HG02678 (cell line): ENCODE measurements around the gene GDAP2.

Experiments
- ATAC-seq: cut with Tn5 transposase; IDR thresholded peaks from one replicate; pipeline ENCODE4 v1.9.1; 2021; ENCODE audit warnings: mild to moderate bottlenecking, moderate library complexity; ENCODE audit not compliant: unreplicated experiment

GDAP2 gene

GRCh38 chr1:117842408-117843170 is 86.8 kb downstream of the GDAP2 start:
- ATAC-seq, result no peak

GRCh38 chr1:117841117-117841650 is 88.2 kb downstream of the GDAP2 start:
- no peak for ATAC-seq

- no peak for ATAC-seq
Observed at GRCh38 chr1:117838911-117839310, 90.5 kb downstream of the GDAP2 start.

GRCh38 chr1:117836069-117836468 is 93.4 kb downstream of the GDAP2 start:
- ATAC-seq, result no peak

GRCh38 chr1:117834416-117834815 is 95.0 kb downstream of the GDAP2 start:
- ATAC-seq, result no peak

- no peak for ATAC-seq
Observed at GRCh38 chr1:117832453-117832852, 97.0 kb downstream of the GDAP2 start.

- no peak for ATAC-seq
Observed at GRCh38 chr1:117830222-117830621, 99.2 kb downstream of the GDAP2 start.

GRCh38 chr1:117828201-117828600 is 101.2 kb downstream of the GDAP2 start:
- ATAC-seq, result no peak

- no peak for ATAC-seq
Observed at GRCh38 chr1:117826540-117827078, 102.8 kb downstream of the GDAP2 start.

- no peak for ATAC-seq
Observed at GRCh38 chr1:117826119-117826518, 103.3 kb downstream of the GDAP2 start.

- ATAC-seq, result no peak
Observed at GRCh38 chr1:117825414-117825813, 104.0 kb downstream of the GDAP2 start.

GRCh38 chr1:117824616-117825015 is 104.8 kb downstream of the GDAP2 start:
- no peak for ATAC-seq

- no peak for ATAC-seq
Observed at GRCh38 chr1:117821774-117822482, 107.5 kb downstream of the GDAP2 start.

- no peak for ATAC-seq
Observed at GRCh38 chr1:117821382-117821755, 108.1 kb downstream of the GDAP2 start.

- ATAC-seq, result no peak
Observed at GRCh38 chr1:117820694-117821381, 108.6 kb downstream of the GDAP2 start.

GRCh38 chr1:117820096-117820495 is 109.3 kb downstream of the GDAP2 start:
- no peak for ATAC-seq

- ATAC-seq, result no peak
Observed at GRCh38 chr1:117819301-117819700, 110.1 kb downstream of the GDAP2 start.

- no peak for ATAC-seq
Observed at GRCh38 chr1:117818456-117818855, 111.0 kb downstream of the GDAP2 start.

GRCh38 chr1:117817629-117818028 is 111.8 kb downstream of the GDAP2 start:
- no peak for ATAC-seq

GRCh38 chr1:117815926-117816325 is 113.5 kb downstream of the GDAP2 start:
- no peak for ATAC-seq
